ENCODE data around the gene GPR107.

Gene GPR107

DNA sequence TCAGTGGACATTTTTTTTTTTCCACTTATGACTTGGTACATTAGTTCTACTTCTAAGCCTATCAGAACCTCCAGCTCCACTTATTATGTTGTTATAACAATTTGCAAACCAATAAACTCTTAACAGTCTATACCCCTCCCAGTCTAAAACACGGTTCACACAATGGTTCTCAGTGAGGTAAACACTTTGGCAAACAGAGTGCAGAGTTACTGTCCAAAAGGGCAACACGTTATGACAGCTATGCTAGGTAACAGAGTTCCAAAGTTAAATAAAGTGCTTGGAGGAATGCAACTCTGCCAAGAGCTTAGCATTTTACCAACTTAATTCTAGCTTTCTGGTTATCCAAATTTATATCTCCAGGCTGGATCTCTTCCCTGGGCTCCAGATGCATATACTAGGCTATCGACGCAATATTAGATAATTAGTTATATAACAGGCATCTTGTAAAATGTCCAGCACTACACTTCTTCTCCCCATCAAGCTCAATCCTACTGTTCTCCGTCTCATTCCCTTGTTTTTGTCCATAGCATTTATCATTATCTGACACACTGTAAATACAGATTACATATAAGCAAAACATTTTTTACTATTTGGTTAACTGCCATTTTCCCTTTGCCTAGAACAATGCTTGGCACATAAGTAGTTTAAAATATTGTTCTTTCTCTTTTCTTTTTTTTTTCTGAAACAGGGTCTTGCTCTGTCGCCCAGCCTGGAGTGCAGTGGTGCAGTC, 25.0 kb upstream of the GPR107 start:
- no peak for DNase-seq

DNA sequence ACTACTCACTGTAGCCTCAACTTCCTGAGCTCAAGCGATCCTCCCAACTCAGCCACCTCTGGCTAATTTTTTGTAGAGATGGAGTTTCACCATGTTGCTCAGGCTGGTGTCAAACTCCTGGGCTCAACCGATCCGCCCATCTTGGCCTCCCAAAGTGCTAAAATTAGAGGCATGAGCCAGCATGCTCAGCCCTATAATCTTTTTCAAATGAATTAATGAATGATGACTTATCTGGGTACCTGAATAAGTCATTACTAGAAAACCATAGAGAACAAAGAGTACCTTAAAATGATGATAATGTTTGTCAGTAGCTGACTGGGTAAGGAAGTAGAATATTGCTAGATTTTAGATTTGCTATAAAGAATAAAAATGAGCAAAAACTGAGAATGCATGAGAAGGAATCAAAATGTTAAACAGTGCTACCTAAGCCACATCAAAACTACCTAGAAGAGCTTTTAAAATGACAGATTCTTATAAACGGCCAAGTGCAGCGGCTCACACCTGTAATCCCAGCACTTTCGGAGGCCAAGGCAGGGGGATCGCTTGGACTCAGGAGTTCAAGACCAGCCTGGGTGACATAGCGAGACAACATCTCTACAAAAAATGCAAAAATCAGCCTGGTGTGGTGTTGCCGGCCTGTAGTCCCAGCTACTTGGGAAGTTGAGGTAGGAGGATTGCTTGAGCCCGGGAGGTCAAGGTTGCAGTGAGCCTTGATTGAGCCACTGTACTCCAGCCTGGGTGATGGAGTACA, 24.3 kb upstream of the GPR107 start:
- DNase-seq = no peak

DNA sequence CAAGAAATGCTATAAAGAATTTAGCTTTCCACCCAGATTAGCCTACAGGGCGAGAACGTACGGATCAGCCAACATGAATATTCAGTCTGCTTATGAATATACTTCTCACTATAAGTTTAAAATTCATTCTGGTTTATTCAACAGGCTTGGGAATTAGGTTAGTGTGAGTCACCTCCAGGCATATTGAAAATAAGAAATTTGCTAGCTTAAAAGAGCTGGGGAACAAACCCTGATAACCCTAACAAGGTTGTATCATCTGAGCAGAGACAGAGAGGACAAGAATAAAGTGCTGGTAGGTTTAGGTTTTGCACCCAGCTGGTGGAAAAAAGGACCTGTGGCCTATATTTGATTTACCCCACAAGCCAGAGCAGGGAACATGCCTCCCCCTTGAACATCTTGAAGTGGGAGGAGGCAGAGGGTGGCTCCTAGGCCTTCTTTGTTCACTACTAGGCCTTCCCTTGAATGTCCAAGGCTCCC, 23.0 kb upstream of the GPR107 start:
- no peak for DNase-seq

DNA sequence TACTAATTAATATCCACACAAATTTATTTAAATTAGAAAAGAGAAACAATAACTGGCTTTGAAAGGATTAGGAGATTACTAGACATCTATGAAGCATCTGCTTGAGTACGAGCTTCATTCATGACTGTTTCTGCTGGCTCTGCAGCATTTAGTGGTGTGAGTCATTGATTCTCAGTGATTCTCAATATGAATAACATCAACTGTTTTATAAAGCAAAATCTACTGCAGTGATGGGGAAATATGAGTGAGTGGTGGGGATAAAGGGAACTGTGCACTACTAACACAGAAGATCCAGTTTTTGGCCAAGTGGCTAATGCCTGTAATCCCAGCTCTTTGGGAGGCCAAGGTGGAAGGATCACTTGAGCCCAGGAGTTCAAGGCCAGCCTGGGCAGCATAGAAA, 19.1 kb upstream of the GPR107 start:
- DNase-seq = no peak

DNA sequence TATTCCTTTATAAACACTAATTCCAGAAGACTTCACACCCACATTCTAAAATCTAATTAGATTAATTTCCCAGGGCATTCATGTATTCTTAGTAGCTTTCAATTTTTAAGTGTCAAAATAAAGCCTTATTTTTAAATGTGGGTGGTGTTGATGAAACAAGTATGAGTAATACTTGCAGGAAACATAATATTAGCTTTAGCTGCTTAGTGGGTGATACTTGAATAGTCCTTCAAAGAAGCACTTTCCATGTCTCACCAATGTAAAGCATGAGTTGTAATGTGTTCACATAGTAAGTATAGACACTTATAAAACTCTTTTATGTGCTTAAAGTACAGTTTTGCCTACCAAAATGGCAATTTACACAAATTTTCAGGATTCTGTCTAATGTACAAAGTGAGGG, 17.6 kb upstream of the GPR107 start:
- DNase-seq = no peak

DNA sequence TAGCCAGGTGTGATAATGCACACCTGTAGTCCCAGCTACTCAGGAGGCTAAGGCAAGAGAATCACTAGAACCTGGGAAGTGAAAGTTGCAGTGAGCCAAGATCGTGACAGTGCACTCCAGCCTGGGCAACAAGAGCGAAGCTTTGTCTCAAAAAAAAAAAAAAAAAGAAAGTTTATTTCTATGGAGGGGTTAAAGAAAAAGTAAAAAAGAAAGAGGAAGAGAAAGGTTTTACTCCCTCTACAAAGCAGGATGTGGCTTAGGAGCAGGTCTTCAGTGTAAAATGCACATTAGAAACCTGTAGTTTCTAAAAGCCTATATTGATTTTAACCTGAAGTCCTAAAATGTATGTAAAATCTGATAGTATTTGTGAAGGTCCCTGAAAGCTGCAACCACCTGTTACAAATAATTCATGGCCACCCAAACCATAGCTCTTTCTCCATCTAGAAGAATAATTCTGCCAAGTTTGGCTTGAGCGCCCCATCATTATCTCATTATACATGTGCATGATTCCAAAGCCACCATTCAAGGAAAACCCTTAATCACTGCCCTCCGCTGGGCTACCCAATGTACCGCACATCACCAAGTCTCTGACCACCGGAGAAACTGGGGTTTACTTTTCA, 14.1 kb upstream of the GPR107 start:
- DNase-seq = no peak

DNA sequence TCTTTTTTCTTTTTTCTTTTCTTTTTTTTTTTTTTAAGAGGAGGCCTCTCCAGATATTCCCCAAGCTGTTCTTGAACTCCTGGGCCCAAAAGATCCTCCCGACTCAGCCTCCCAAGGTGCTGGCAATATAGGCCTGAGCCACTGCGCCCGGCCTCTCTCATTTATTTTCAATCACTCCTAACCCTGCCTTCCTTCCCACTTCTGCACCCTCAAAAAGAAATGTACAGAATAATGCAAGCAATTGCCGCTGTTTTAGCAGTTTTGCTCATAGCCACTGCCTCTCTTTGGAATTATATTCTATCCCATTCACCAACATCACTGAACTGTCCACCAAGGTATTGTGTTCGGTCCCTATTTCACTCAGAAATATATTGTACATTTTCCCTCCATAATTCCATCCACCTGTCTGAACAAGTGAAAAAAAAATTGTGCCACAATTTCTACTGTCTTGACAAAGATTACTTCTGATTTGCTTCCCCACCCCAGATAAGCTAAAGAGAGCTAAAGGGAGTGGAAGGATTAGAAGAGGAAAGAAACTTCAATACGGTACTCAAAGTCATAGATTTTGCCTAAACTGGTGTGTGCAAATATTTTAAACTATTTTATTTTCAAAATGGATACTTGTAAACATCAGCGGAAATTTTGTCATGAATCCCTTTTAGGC, 12.6 kb upstream of the GPR107 start:
- no peak for DNase-seq

DNA sequence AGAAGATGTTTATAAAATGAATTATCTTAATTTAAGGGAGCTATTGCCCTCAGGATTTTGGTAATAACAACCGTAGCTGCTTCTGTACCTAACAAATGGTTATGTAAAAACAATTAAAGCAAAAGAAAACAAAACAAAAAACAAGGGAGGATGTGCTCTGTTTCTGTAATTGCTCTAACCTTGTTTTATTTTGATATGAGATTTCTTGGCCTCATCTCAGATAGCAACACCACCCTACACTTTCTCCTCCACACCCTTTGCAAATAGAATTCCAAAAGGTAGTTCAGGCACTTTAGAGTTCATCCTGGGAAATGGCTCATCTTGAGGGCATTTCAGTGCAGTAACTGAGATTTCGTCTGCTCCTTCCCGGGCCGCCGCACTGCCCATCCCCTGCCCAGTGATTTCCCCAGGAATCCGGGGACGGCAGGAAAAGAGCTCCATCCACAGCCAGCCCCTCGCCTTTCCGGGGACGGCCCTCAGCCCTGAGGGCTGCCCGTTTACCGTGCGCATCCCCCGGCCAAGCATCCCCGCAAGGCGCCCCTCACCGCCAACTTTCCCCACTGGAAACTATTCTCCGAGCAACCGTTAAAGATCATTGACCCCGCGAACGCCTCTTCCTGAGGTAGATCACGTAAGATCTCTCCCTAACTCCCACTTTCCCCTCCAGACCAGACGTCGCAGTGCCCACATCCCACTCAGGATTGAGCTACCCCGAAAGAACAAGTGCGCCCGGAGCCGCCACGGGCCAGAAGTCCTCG, 11.9 kb upstream of the GPR107 start:
- DNase-seq = peak; percentile 60

DNA sequence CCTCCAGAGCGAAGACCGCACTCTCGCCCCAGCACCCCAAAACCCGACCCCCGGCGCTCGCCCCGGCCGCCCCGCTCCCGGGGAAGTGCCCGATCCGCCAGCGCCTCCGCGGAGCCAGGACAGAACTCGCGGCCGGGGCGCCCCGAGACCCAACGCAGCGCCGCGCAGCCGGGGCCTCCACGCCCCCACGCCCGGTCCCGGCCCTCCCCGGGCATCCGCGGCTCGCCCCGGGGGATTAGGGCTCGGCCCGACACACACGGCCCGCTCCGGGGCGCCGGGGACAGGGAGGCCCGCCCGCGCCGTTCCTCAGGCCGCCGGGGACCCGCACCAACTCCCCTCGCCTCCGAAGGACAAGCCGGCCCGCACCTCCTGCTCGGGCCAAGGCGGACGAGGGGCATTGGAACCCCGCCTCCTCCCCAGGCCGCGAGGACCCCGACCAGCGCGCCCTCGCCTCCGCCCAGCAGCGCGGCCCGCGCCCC, 11.3 kb upstream of the GPR107 start:
- DNase-seq = peak; percentile 69

DNA sequence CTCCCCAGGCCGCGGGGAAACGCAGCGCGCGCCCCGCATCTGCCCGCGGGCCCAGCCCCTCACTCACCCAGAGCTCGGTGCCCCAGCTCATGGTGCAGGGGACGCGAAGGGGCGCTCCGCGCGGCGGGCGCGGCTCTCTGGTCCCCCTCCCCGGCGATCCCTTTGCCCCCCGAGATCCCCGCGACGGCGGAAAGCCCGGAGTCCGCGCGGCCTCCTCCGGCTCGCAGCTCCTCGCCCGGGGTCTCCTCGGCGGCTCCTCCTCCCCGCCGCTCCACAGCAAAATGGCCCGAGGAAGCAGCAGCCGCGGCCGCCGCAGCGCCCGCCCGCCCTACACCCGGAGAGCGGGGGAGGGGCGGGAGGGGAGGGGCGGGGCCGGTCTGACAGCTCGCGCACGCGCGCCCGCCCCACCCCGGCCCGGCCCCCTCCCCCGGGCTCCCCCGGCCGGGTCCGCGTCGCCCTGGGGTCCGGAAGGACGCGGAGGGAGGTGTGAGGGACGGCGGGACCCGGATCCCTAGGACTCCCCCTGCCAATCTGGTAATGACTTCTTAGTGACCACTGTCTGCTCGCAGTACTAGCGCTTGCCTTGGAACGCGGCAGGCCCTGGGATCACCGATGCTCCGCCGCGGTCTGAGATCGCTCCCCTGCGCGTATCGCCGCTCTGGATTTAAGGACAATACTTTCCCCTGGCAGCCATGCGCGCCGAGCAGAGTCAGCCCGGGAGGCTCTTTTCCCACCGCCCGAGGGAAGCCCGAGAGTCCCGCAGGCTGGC, 10.6 kb upstream of the GPR107 start, which contains the start of gene FNBP1:
FNBP1 (minus strand) TSS at position 305 of the 769 bp plus-strand sequence; CDS start at position 91, 214 bp downstream.
- DNase-seq = peak; percentile 91

DNA sequence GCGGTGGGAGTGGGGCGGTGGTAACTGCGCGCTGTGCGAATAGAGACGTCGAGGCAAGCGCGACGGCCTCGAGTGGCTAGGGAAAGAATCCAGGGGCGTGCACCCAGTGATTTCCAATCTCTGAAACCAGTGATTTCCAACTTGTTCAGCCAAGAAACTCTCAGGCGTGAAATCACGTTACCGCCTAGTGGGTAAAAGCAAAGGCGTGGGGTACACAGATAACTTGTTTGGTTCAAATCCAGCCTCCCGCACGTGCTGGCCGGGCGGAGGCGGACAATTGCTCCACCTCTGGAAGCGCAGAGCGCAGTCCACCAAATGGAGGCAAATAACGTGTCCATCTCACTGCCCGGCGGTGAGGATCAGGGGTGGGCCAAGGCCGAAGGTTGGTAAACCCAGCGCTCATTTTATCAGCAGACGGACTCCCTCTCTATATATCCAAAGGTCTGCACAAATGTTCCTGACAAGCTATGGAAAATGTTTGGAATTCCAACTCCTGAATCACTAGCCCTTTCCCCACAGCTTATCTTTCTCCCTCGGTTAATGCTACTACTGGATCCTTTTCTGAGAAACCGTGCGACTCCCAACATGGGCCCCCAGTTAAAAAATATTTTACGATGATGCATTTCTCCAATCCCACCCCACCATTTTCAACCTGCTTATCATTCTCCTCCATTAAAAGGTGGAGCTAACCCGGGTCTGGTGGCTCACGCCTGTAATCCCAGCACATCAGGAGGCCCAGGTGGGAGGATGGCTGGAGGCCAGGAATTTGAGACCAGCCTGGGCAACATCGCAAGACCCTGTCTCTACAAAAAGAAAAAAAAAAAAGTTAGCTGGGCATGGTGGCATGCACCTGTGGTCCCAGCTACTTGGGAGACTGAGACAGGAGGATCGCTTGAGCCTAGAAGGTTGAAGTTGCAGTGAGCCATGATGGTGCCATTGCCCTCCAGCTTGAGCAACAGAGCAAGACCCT, 9.8 kb upstream of the GPR107 start:
- DNase-seq = no peak

DNA sequence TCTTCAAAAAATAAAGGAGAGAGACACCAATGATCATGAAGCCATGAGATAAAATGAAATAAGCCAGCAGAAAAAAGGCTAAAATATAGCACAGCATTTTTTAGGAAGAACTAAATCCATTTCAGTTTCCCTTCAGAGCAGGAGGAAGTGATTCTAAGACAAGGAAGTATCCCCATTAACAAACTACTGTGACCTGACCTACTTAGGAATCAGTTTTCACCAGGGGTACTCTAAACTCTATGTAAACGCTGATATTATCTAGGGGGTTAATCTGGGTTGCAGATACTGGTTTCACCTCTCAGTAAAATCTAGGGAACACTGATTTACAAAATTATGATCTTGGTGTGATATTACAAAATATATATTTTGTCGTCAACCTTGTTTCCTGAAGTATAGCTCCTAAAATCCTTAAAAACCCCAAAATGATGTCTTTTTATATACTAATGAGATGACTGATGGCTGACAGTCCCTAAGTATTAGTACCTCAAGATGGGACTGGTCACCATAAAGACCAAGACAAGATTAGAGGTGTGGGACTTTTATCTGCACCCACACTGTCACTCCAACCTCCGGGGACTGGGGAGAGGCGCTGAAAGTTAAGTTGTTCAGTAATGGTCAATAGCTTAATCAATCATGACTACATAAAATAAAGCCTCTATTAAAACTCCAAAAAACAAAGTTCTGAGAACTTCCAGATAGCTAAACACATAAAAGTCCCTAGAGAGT, 7.8 kb upstream of the GPR107 start:
- DNase-seq = no peak

DNA sequence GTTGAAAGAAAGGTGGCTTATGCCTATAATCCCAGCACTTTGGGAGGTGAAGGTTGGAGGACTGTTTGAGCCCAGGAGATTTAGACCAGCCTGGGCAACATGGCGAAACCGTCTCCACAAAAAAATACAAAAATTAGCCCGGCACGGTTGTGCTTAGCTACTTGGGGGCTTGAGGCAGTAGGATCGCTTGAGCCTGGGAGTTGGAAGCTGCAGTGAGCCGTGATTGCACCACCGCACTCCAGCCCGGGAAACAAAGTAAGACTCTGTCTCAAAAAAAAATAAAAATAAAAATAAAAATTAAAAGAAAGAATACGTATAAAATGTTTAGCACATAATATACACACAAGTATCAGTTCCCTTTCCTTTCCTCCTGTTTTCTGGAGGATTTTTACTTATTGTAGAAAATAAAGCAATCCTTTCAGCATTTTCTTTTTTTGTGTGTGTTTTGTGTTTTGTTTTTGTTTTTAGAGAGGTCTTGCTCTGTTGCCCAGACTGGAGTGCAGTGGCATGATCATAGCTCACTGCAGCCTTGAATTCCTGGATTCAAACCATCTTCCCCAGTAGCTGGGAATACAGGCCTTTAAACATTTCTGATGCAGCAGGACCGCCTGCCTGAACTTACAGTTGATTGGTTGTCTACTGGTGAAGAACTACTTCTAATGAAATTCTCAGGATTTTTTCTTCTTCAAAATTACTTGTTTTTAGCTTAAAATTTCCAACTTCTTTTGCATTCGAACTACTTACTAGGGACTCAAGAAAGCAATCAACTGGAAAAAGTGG, 4.1 kb upstream of the GPR107 start:
- no peak for DNase-seq

DNA sequence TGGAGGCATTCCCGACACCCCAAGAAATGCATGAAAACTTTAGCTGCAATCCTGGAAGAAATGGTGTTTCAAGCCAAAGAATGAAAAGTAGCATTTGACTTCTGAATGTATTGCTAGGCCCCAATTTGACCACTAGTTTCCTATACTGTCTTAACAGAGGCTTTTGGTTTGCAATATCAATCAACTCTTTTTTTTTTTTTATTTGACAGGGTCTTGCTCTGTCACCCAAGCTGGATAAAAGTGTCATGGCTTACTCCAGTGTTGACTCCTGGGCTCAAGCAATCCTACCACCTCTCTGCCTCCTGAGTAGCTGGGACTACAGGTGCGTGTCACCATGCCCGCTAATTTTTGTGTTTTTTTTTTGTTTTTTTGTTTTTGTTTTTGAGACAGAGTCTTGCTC, 3.2 kb upstream of the GPR107 start:
- DNase-seq = no peak

DNA sequence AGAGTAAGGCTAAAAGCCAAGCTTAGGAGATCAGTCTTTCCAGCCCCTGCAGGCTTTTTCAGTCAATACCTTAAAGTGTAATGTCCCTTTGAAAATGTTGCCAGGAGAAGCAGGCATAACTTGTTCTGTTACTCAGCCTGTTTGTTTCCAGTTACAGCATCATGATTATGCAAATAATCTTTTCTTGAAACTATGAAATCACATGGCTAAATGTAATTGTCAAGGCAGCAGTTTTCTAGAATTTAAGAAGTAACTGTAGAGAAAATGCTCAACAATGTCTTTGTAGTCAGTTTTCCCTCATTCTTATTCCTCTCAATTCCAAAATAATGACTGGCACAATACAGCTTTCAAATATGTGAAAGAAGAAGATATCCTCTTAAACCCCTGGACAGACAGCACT, 1.9 kb upstream of the GPR107 start:
- no peak for DNase-seq

DNA sequence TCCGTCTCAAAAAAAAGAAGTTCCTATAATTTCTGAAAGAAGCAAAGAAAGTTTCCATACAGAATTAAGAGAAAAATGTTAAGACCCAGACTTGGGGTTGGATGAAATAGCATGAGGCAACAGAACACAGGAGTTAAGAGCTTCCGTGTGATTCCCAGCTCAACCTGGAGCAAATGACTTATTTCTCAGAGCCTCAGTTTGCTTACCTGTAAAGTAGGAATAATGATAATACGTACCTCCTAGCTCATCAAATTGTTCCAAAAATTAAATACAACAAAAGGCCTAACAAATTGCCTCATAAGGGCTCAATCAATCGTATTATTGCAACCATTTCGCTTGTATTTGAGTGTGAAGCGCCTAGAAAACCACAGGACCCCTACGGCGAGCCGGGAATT, 600 bp upstream of the GPR107 start:
- no peak for DNase-seq

DNA sequence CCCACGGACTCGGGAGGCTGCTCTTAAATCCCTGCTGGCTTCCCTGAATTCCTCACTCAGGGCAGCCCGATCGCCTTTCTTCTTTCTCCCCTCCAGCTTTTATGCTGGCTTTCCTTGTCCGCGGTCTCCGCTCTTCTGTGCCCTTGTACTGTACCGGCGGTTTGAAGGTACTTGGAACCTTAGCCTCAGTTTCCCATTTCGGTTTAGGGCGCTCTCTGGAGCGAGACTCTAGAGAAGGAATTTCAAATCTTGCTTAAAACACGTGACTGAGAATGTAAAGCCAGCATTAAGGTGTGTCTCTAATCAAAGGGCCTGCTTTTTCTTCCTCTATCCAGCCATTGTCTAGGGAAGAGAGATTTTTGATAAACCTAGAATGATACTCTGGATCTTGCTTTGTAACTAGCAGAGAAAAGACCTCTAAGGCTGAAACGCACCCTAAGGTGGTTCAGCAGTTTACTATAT, 650 bp downstream of the GPR107 start:
- no peak for DNase-seq

DNA sequence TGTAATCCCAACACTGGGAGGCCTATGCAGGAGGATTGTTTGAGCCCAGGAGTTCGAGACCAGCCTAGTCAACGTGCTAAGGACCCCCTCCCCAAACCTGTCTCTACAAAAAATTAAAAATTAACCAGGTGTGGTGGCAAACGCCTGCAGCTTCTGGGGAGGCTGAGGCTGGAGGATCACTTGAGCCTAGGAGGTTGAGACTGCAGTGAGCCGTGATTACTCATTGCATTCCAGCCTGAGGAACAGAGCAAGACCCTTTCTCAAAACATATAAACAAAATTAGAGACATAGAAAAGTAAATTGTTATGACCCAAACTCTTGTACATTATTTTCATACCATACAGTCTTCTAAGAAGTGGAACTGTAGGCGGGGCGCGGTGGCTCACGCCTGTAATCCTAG, 1.1 kb downstream of the GPR107 start:
- DNase-seq = no peak

DNA sequence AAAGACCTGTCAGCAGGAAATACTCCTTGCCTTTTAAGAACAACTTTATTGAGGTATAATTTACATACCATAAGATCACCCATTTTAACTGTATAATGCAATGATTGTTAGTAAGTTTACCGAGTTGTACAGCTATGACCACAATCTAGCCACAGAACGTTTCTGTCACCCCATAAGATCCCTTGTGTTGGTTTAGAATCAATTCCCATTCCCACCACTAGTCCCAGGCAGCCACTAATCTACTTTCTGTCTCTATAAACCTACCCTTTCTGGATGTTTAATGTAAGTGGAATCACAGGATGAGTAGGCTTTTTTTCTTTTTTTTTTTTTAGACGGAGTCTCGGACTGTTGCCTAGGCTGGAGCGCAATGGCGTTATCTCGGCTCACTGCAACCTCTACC, 4.4 kb downstream of the GPR107 start:
- DNase-seq = no peak
